ENCODE results near the gene NCS1. TPM values are rescaled to one million over a fixed set of nuclear protein-coding genes. Genes with fewer than 3 reads are reported as not detected.

Gene NCS1
- total RNA-seq, result 28.1 and 37.4 TPM in 2 replicates

DNA sequence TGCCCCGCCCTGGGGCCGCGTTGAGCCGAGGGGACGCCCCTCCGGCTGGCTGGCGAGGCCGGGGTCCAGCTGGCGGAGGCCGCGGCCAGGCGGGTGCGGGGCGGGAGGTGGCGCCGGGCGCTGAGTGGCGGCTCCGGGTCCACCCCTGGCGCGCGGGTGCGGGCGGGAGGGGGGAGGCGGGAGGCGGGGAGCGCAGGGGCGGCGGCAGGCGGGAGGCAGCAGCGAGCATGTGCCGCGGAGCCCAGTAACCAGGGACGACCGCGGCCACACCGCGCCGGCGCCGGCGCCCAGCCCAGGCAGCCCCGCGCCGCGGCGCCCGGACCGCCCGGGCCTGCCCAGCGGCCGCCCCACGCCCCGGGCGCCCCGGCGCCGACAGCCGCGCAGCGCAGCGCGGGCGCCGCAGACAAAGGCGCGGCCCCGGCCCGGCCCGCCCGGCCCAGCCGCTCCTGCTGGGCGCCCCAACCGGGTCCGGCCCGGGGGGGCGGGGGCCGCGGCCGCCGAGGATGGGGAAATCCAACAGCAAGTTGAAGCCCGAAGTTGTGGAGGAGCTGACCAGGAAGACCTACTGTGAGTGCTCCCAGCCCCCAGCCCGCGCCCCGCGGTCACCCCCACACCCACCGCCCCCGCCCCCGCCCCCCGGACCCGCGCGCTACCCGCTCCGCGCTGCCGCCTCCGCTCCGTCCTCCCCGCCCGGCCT is at the start of gene NCS1:
Gene NCS1, plus strand, starts transcription at position 244 of the 697 bp plus-strand sequence. Its CDS starts 260 bp downstream, at position 504.

DNA sequence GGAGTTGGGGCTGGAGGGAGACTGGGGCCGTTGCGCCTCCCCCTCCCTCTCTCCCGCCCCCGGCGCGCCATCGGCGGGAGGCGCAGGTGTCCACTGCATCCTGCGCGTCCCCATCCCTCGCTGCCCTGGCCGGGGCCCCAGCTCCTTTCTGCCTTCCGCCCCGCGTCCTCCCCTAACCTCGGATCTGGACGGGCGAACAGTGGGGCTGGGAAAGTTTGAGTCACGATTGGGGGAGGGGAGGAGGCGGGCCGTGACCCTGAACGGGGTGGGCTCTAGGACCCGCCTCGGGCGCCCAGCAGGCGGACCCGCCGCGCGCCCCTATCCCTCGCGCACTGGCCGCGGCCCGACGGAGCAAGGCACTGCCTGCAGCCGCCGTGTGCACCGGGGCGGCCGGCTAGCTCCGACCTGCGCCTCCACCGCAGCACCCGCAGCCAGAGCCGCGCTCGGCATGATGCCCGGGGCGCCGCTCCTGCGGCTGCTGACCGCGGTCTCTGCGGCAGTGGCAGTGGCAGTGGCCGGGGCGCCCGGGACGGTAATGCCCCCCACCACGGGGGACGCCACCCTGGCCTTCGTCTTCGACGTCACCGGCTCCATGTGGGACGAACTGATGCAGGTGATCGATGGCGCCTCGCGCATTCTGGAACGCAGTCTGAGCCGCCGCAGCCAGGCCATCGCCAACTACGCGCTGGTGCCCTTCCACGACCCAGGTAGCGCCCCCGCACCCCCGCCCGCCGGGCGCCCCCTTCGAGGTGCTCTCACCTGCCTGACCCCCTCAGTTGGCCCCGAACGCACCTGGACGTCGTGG is 93.4 kb downstream of the NCS1 start, which contains the start of gene HMCN2:
Gene HMCN2, plus strand, starts transcription at position 330 of the 805 bp plus-strand sequence. Its CDS starts 119 bp downstream, at position 449.

Other genes with a start within 250 kb of the NCS1 start
- 26.3 and 32.7 TPM in 2 replicates for gene FNBP1, start 129.2 kb upstream of the NCS1 start, total RNA-seq
- 26.6 and 29.5 TPM in 2 replicates for gene GPR107, start 118.5 kb upstream of the NCS1 start, total RNA-seq
- 0.15 and 0.32 TPM in 2 replicates for gene HMCN2, start 93.4 kb downstream of the NCS1 start, total RNA-seq

Data from epithelial cell of umbilical artery (primary cell).